B cell (primary cell): ENCODE data around the gene AMIGO2.

Experiments used
- CTCF ChIP-seq: fragments of 200-600 bp; IDR thresholded peaks from one replicate; pipeline ENCODE4 v1.8.0; 2022; ENCODE audit warnings: antibody characterized with exemption, mild to moderate bottlenecking
- EZH2 ChIP-seq: IDR thresholded peaks from 2 replicates; pipeline ENCODE4 v1.6.1; 2012; ENCODE audit warnings: borderline replicate concordance, low read depth, mild to moderate bottlenecking, moderate library complexity, low read length; ENCODE audit not compliant: insufficient read depth, poor library complexity, severe bottlenecking

GRCh38 chr12:47111392-47111778 lies 31.6 kb upstream of the AMIGO2 start:
- TF ChIP-seq CTCF = no peak
- TF ChIP-seq EZH2 = no peak
